KMS-11 (cell line): Measurements from ENCODE around the gene RBMS3.
"Not testable (repeated sequence)": the region's sequence is repeated elsewhere in the genome, so short reads cannot be mapped to it uniquely, and the experiment has no call there.

Source experiments
- H2AFZ ChIP-seq: fragments of 200-600 bp; sonication (generic); 2 replicates; pipeline ENCODE4 v1.6.1; 2016; ENCODE audit warnings: antibody characterized with exemption, mixed run types, low read depth
- H3K27ac ChIP-seq: fragments of 200-600 bp; sonication (generic); 2 replicates; pipeline ENCODE4 v1.6.1; 2016; ENCODE audit warnings: mild to moderate bottlenecking, mixed run types
- H3K27me3 ChIP-seq: fragments of 200-600 bp; sonication (generic); 2 replicates; pipeline ENCODE4 v1.6.1; 2017; ENCODE audit warnings: mild to moderate bottlenecking, low read depth, mixed run types, moderate library complexity; ENCODE audit not compliant: insufficient read depth
- H3K36me3 ChIP-seq: fragments of 200-600 bp; sonication (generic); 2 replicates; pipeline ENCODE4 v1.6.1; 2017; ENCODE audit warnings: mild to moderate bottlenecking, mixed run types; ENCODE audit not compliant: insufficient read depth
- H3K4me1 ChIP-seq: fragments of 200-600 bp; sonication (generic); 2 replicates; pipeline ENCODE4 v1.6.1; 2016; ENCODE audit warnings: mild to moderate bottlenecking, low read depth, mixed run types; ENCODE audit not compliant: poor library complexity, severe bottlenecking
- H3K4me2 ChIP-seq: fragments of 200-600 bp; sonication (generic); 2 replicates; pipeline ENCODE4 v1.7.0; 2016; ENCODE audit warnings: mild to moderate bottlenecking, mixed run types
- H3K4me3 ChIP-seq: fragments of 200-600 bp; sonication (generic); IDR thresholded peaks from 2 replicates; pipeline ENCODE4 v1.6.1; 2017; ENCODE audit warnings: low read depth, low read length, mixed read lengths; ENCODE audit not compliant: insufficient read depth
- H3K79me2 ChIP-seq: fragments of 200-600 bp; sonication (generic); 2 replicates; pipeline ENCODE4 v1.6.1; 2016; ENCODE audit warnings: low read depth, mixed run types; ENCODE audit not compliant: insufficient read depth
- H3K9ac ChIP-seq: fragments of 200-600 bp; sonication (generic); 2 replicates; pipeline ENCODE4 v1.6.1; 2016; ENCODE audit warnings: mild to moderate bottlenecking, mixed run types
- H4K20me1 ChIP-seq: fragments of 200-600 bp; sonication (generic); 2 replicates; pipeline ENCODE4 v1.6.1; 2016; ENCODE audit warnings: mild to moderate bottlenecking, mixed run types; ENCODE audit not compliant: insufficient read depth
- CTCF ChIP-seq: fragments of 200-600 bp; sonication (generic); conservative IDR thresholded peaks from 2 replicates; pipeline ENCODE4 v1.6.1; 2017; ENCODE audit warnings: low read depth, mild to moderate bottlenecking, antibody characterized with exemption, low read length, moderate library complexity, mixed read lengths

The RBMS3 gene

DNA sequence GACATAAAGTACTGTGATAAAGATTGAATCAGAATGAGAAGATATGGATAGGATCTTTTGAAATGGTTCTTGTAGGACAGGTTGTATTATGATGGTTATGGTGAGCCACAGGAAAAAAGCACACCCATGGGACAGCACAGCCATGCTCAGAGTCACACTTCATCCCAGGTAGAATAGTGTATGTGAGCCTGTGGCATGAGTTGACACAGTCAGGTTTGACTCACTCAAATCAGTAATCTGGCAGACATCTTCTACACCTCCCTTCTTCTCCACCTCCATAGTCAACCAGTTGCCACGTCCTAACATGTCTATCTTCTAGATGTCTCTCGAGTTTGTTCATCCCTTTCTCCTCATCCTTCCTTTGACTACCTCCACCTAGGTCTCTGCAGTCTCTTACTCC, 176.0 kb downstream of the RBMS3 start:
- Histone ChIP-seq H3K4me3 (no peak overlapping the region), H2AFZ (no peak overlapping the region), H3K9ac (no peak overlapping the region), H3K4me1 (no peaks in the 10 kb centered on the region), H3K36me3 (no peaks in the 10 kb centered on the region), H3K27ac (no peak overlapping the region), H3K79me2 (no peaks in the 10 kb centered on the region), H4K20me1 (no peaks in the 10 kb centered on the region), H3K27me3 (no peaks in the 10 kb centered on the region), H3K4me2 (no peak overlapping the region)
- TF ChIP-seq CTCF, result no peak

GRCh38 chr3:29463304-29463703, 182.4 kb downstream of the RBMS3 start:
- no peaks in the 10 kb centered on the region for H4K20me1 ChIP-seq
- TF ChIP-seq CTCF, result no peak
- H3K27ac ChIP-seq, result no peak overlapping the region
- H3K4me1 ChIP-seq, result no peaks in the 10 kb centered on the region
- H3K4me2 ChIP-seq, result no peak overlapping the region
- no peaks in the 10 kb centered on the region for H3K27me3 ChIP-seq
- H3K4me3 ChIP-seq, result no peak overlapping the region
- no peaks in the 10 kb centered on the region for H3K36me3 ChIP-seq
- H2AFZ ChIP-seq, result no peak overlapping the region
- no peak overlapping the region for H3K9ac ChIP-seq
- H3K79me2 ChIP-seq, result no peaks in the 10 kb centered on the region

DNA sequence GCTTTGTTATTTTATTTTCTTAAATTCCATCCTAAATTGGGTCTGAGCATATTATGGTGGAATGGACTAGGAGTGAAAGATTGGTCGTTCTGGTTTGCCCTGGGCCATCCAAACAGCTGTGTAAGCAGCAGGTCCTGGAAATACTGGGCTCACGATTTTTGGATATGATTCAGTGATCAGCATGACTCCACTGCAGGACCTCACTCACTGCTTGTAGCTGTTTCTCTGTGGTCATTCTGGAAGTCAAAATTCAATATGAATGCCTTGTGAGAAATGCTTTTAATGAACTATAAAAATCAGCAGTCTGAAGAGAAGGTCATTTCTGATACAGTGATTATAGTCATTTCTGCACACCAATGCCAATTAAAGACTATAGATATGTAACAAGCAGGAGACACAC, 185.0 kb downstream of the RBMS3 start:
- Histone ChIP-seq H3K9ac (no peak overlapping the region), H3K4me3 (no peak overlapping the region), H3K27ac (no peak overlapping the region), H3K79me2 (no peaks in the 10 kb centered on the region), H3K4me2 (no peak overlapping the region), H2AFZ (no peak overlapping the region), H3K4me1 (no peaks in the 10 kb centered on the region), H3K27me3 (no peaks in the 10 kb centered on the region), H3K36me3 (no peaks in the 10 kb centered on the region), H4K20me1 (no peaks in the 10 kb centered on the region)
- no peak for TF ChIP-seq CTCF

DNA sequence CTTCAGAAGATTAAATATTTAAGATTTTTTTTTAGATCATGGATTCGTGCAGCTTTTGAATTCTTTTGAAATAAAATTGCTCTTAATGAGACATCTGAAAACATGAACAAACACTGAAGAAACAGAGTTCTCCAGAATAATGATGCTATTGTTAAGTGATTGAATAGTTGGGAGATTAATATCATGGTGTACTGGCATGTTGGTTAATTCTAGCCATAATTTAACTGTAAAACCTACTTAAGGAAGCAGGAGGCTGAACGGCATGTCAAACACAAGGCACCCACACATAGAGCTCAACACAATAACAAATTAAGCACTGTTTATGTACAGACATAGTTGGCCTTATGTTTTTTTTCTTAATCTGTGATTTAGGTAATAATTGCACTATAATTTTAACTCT, 185.6 kb downstream of the RBMS3 start:
- no peak overlapping the region for H2AFZ ChIP-seq
- no peaks in the 10 kb centered on the region for H4K20me1 ChIP-seq
- no peak overlapping the region for H3K4me2 ChIP-seq
- H3K27me3 ChIP-seq, result no peaks in the 10 kb centered on the region
- no peak overlapping the region for H3K4me3 ChIP-seq
- TF ChIP-seq CTCF, result no peak
- H3K4me1 ChIP-seq, result no peaks in the 10 kb centered on the region
- H3K79me2 ChIP-seq, result no peaks in the 10 kb centered on the region
- H3K9ac ChIP-seq, result no peak overlapping the region
- H3K27ac ChIP-seq, result no peak overlapping the region
- H3K36me3 ChIP-seq, result no peaks in the 10 kb centered on the region

DNA sequence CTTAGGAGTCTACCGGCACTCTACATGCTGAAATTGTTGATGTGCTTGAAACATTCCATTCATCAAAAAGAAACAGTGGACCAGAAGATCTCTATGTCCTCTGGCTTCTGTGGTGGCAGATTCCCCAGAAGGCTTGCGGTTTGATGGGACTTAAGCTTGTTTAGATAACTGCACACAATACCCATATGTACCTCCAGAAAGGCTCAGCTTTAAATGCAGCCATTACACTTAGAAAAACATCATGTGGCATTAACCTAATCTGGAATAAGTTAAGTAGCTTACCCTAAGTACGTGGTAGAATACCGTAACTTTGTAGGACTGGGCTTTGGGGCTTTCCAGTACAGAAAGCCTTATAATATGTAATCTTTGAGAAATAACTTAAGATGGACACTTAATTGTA, 187.3 kb downstream of the RBMS3 start:
- Histone ChIP-seq H3K36me3 (no peaks in the 10 kb centered on the region), H3K27ac (no peak overlapping the region), H4K20me1 (no peaks in the 10 kb centered on the region), H3K79me2 (no peaks in the 10 kb centered on the region), H3K4me1 (no peaks in the 10 kb centered on the region), H2AFZ (no peak overlapping the region), H3K4me3 (no peak overlapping the region), H3K9ac (no peak overlapping the region), H3K27me3 (no peaks in the 10 kb centered on the region), H3K4me2 (no peak overlapping the region)
- TF ChIP-seq CTCF, result no peak

GRCh38 chr3:29473481-29474170, 192.8 kb downstream of the RBMS3 start:
- not testable (repeated sequence) for H4K20me1 ChIP-seq, H3K9ac ChIP-seq, H3K79me2 ChIP-seq, H3K36me3 ChIP-seq, H3K4me3 ChIP-seq, H2AFZ ChIP-seq, H3K27ac ChIP-seq, H3K4me1 ChIP-seq, H3K4me2 ChIP-seq, H3K27me3 ChIP-seq
